ENCODE data around the gene ZDHHC18. TPM values are rescaled to one million over a fixed set of nuclear protein-coding genes. Genes with fewer than 3 reads are reported as not detected.

ZDHHC18 gene
- total RNA-seq, 2 experiments from 2014 or later: 18.2 to 19.5 TPM

DNA sequence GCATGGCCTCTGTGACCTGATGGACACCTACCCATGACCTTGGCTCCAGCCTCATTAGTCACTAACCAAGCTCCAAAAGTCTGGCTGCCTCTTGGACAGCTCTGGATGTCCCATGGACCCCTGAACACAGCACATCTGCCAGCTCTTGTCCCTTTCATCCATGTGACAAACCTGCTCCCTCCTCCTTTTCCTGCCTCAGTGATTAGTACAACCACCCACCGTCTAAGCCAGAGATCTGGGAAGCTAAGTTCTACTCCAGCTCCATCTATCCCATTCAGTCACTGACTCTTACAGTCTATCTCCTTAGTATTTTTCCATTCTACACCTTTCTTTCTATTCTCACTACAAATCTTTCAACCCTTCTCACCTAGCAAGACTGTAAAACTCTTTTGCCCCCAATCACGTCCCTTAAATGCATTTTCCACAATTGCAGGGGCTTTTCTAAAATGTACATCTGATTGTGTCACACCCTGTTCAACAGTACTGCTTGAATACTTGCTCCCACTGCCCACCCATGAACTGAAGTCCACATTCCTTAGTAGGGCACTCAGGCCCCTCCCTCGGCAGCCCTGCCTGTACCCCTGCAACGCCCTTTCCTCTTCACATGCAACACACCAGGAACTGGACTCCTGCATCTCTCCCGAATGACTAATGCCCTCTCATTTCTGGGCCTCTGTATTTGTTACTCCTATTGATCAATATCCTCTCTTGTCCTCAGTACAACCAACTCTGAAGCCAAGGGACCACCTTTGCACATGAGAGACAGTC, 56.4 kb downstream of the ZDHHC18 start:
- Histone ChIP-seq H3K36me3 (ENCODE audit: insufficient read depth, low read length) (peaks cover 75% of the 10 kb centered on the region), H3K79me2 (ENCODE audit: insufficient read depth, low read depth, low read length) (no peaks in the 10 kb centered on the region), H3K4me2 (ENCODE audit: low read length) (no peak overlapping the region), H3K4me1 (ENCODE audit: insufficient read depth, low read length, poor library complexity, severe bottlenecking) (peaks cover under 1% of the 10 kb centered on the region), H3K27ac (ENCODE audit: low read depth, low read length, poor library complexity, severe bottlenecking) (no peak overlapping the region), H2AFZ (ENCODE audit: low read length) (no peak overlapping the region), H3K4me3 (ENCODE audit: low read depth, low read length, poor library complexity, severe bottlenecking) (no peak overlapping the region), H4K20me1 (ENCODE audit: insufficient read depth, low read length) (no peaks in the 10 kb centered on the region), H3K9me3 (ENCODE audit: low read length) (no peaks in the 10 kb centered on the region), H3K9me2 (ENCODE audit: insufficient read depth, low read length) (no peaks in the 10 kb centered on the region)
- TF ChIP-seq, protein P1, sequence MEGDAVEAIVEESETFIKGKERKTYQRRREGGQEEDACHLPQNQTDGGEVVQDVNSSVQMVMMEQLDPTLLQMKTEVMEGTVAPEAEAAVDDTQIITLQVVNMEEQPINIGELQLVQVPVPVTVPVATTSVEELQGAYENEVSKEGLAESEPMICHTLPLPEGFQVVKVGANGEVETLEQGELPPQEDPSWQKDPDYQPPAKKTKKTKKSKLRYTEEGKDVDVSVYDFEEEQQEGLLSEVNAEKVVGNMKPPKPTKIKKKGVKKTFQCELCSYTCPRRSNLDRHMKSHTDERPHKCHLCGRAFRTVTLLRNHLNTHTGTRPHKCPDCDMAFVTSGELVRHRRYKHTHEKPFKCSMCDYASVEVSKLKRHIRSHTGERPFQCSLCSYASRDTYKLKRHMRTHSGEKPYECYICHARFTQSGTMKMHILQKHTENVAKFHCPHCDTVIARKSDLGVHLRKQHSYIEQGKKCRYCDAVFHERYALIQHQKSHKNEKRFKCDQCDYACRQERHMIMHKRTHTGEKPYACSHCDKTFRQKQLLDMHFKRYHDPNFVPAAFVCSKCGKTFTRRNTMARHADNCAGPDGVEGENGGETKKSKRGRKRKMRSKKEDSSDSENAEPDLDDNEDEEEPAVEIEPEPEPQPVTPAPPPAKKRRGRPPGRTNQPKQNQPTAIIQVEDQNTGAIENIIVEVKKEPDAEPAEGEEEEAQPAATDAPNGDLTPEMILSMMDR (conservative IDR thresholded peaks at IDR 0.05; ENCODE audit: low read length): no peak
- no peak for TF ChIP-seq EZH2phosphoT487 (IDR thresholded peaks at IDR 0.05; ENCODE audit: borderline replicate concordance, low read depth, low read length)
- intact Hi-C loops (cut with micrococcal nuclease; ENCODE audit: unreplicated experiment): no loop called here
- TSS peak; percentile 40 for BruUV-seq (replicated peaks)
- ChIA-PET CTCF (ENCODE audit: unreplicated experiment) (interaction anchor here (0.6 to 1.1 kb wide), 2 partner anchors 55 to 279 kb away, joined by 3 read pairs; no protein-coding TSS in a partner anchor), POLR2A (interaction anchor here (0.7 to 1.7 kb wide), 3 partner anchors 15 to 73 kb away, joined by 3 to 5 read pairs (median 3); no protein-coding TSS in a partner anchor)
- DNase-seq (ENCODE audit: low spot score): no peak

DNA sequence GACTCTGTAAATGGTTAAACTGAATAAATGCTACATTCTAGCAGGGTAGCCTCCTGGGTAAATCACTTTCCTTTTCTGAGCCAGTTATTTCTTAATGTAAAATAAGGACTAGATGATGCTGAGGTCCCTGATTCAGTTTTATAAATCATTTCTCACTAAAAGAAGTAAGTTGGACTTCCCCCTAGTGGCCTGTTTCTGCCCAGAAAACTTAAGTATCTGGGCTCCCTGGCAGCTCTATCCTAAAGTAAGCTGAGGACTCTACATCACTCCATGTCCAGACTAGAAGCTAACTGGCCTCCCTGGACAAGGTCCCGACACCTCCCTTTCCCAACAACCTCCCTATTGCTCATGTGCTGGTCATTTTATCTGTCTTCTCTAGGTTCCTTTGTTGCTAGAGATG, 60.6 kb downstream of the ZDHHC18 start:
- no TSS peak for BruUV-seq (replicated peaks)
- Histone ChIP-seq H4K20me1 (ENCODE audit: insufficient read depth, low read length) (peaks cover 7% of the 10 kb centered on the region; the same call in 1 of the 2 replicates), H3K36me3 (ENCODE audit: insufficient read depth, low read length) (peaks cover 60% of the 10 kb centered on the region), H3K4me2 (ENCODE audit: low read length) (no peak overlapping the region), H3K79me2 (ENCODE audit: insufficient read depth, low read depth, low read length) (peaks cover 12% of the 10 kb centered on the region), H3K4me3 (ENCODE audit: low read depth, low read length, poor library complexity, severe bottlenecking) (no peak overlapping the region), H3K9me3 (ENCODE audit: low read length) (no peaks in the 10 kb centered on the region), H3K9me2 (ENCODE audit: insufficient read depth, low read length) (no peaks in the 10 kb centered on the region), H3K4me1 (ENCODE audit: insufficient read depth, low read length, poor library complexity, severe bottlenecking) (peaks cover 14% of the 10 kb centered on the region), H3K27ac (ENCODE audit: low read depth, low read length, poor library complexity, severe bottlenecking) (no peak overlapping the region), H2AFZ (ENCODE audit: low read length) (no peak overlapping the region)
- no peak for TF ChIP-seq EZH2phosphoT487 (IDR thresholded peaks at IDR 0.05; ENCODE audit: borderline replicate concordance, low read depth, low read length)
- TF ChIP-seq, protein P1 (conservative IDR thresholded peaks at IDR 0.05; ENCODE audit: low read length): peak; percentile 80
- CTCF ChIA-PET (ENCODE audit: unreplicated experiment): interaction anchor here (1.0 kb wide), 1 partner anchor 28 kb away, joined by 3 read pairs; no protein-coding TSS in a partner anchor
- POLR2A ChIA-PET: interaction anchor here (0.7 to 1.0 kb wide), 2 partner anchors 18 to 98 kb away, joined by 5 to 12 read pairs; no protein-coding TSS in a partner anchor
- DNase-seq (ENCODE audit: low spot score): peak; percentile 58
- intact Hi-C loops (cut with micrococcal nuclease; ENCODE audit: unreplicated experiment): no loop called here

DNA sequence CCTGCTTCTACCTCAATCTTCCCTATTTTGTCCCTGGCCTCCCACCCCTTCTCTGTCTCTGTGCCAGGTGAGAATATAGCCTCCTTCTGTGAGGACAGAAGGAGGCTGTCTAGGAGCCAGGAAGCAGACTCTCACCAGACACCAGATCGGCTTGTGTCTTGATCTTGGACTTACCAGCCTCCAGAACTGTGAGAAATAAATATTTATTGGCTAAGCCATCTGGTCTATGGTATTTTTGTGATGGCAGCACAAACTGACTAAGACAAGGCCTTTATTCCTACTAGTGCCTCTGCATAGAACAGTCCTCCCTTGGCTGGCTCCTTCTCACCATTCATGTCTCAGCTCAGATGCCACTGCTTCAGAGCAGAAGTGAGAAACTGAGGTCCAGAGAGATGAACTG, 61.7 kb downstream of the ZDHHC18 start:
- no peak overlapping the region for H3K27ac ChIP-seq (ENCODE audit: low read depth, low read length, poor library complexity, severe bottlenecking)
- H3K4me2 ChIP-seq (ENCODE audit: low read length): peak overlapping the region; percentile 83
- DNase-seq (ENCODE audit: low spot score): no peak
- H3K79me2 ChIP-seq (ENCODE audit: insufficient read depth, low read depth, low read length): peaks cover 12% of the 10 kb centered on the region
- H2AFZ ChIP-seq (ENCODE audit: low read length): no peak overlapping the region
- no peaks in the 10 kb centered on the region for H3K9me2 ChIP-seq (ENCODE audit: insufficient read depth, low read length)
- no peak overlapping the region for H3K4me3 ChIP-seq (ENCODE audit: low read depth, low read length, poor library complexity, severe bottlenecking)
- H4K20me1 ChIP-seq (ENCODE audit: insufficient read depth, low read length): peaks cover 7% of the 10 kb centered on the region; the same call in 1 of the 2 replicates
- peaks cover 14% of the 10 kb centered on the region for H3K4me1 ChIP-seq (ENCODE audit: insufficient read depth, low read length, poor library complexity, severe bottlenecking)
- H3K36me3 ChIP-seq (ENCODE audit: insufficient read depth, low read length): peaks cover 60% of the 10 kb centered on the region
- no peaks in the 10 kb centered on the region for H3K9me3 ChIP-seq (ENCODE audit: low read length)
- intact Hi-C loops (cut with micrococcal nuclease; ENCODE audit: unreplicated experiment): no loop called here
- ChIA-PET POLR2A (interaction anchor here (1.0 to 1.2 kb wide), 2 partner anchors 12 to 23 kb away, joined by 3 to 5 read pairs; partner anchors contain the start of gene GPATCH3), CTCF (ENCODE audit: unreplicated experiment) (no interaction called here)
- BruUV-seq (replicated peaks): no TSS peak
- no peak for TF ChIP-seq EZH2phosphoT487 (IDR thresholded peaks at IDR 0.05; ENCODE audit: borderline replicate concordance, low read depth, low read length)
- TF ChIP-seq, protein P1 (conservative IDR thresholded peaks at IDR 0.05; ENCODE audit: low read length): no peak

All from OCI-LY7 (cell line).